GM21717 (cell line): ENCODE results near the gene TRIM62.

ENCODE experiments used
- ATAC-seq: cut with Tn5 transposase; IDR thresholded peaks from one replicate; pipeline ENCODE4 v1.9.1; 2021; ENCODE audit warnings: mild to moderate bottlenecking, moderate library complexity; ENCODE audit not compliant: unreplicated experiment

TRIM62 gene

GRCh38 chr1:33181921-33182341 is at the start of gene TRIM62:
TRIM62 (minus strand) TSS chr1:33182043; CDS start chr1:33181432, 611 bp downstream.
- no peak for ATAC-seq

DNA sequence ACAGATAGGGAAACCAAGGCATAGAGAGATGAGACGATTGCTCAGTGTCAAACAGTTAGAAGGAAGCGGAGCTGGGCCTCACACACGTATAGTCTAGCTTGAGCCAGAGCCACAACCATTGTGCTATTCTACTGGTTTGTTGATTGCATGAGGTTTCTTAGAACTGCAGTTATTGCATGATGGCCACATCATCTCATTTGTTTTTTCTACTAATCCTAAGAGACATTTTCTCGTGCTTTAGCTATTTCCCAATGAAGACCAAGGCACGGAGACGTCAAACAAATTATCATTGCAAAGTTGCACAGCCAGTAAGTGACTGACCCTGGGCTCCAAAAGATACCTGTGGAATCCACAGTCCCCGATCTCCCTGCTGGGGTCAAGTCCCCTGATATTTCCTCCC is 49.3 kb upstream of the TRIM62 start:
- ATAC-seq: no peak

GRCh38 chr1:33228935-33229487 is 47.2 kb upstream of the TRIM62 start:
- ATAC-seq: no peak

GRCh38 chr1:33225586-33225985 is 43.7 kb upstream of the TRIM62 start:
- ATAC-seq: no peak

DNA sequence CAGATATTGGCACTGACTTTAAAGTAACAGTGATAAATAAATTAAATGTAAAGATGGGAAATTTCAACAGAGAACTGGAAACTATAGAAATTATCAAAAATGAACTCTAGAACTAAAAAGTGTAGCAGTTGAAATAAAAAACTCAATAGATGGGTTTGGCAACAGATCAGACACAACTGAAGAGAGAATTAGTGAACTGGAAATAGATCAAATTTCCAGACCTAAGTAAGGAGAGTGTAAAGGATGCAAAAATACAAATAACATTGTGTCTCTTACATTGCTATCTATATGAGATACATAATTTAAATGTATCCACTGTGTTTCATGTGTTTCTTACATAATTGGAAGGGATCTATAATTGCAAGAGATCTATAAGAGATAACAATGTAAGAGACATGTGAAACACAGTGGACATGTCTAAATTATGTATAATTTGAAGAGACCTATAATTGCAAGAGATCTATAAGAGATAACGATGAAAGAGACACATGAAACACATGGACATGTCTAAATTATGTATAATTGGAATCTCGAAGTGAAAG is 42.4 kb upstream of the TRIM62 start:
- ATAC-seq: no peak

DNA sequence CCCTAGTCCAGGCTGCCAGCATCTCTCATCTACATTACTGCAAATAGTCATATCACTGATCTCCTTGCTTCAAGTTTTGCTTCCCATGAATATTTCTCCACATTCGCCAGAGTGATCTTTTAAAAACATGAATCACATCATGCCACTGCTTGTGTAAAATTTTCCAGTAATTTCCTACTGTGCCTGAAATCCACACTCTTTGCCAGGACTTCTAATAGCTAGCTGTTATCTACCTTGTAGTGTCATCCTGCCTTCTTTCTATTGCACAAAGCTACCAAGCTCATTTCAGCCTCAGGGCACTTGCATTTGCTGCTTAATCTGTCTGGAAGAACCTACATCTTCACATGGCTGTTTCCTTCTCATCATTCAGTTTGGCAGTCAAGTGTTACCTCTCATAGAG is 40.5 kb upstream of the TRIM62 start:
- ATAC-seq: no peak

GRCh38 chr1:33221385-33221758 is 39.5 kb upstream of the TRIM62 start:
- no peak for ATAC-seq

GRCh38 chr1:33220676-33221384 is 39.0 kb upstream of the TRIM62 start:
- ATAC-seq: no peak

GRCh38 chr1:33219886-33220661 is 38.2 kb upstream of the TRIM62 start:
- ATAC-seq: no peak

- no peak for ATAC-seq
Measured at GRCh38 chr1:33211972-33212371, 30.1 kb upstream of the TRIM62 start.

DNA sequence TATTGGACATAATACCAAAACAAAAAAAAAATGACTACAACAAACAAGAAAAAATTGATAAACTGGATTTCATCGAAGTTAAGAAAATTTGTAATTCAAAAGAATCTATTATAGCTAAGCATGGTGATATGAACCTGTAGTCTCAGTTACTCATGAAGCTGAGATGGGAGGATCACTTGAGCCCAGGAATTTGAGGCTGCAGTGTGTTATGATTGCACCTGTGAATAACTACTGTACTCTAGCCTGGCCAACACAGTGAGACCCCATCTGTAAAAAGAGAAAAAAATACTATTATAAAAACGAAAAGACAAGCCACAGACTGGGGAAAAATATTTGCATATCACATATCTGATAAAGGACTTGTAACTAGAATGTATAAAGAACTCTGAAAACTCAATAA is 24.5 kb upstream of the TRIM62 start:
- ATAC-seq: no peak

DNA sequence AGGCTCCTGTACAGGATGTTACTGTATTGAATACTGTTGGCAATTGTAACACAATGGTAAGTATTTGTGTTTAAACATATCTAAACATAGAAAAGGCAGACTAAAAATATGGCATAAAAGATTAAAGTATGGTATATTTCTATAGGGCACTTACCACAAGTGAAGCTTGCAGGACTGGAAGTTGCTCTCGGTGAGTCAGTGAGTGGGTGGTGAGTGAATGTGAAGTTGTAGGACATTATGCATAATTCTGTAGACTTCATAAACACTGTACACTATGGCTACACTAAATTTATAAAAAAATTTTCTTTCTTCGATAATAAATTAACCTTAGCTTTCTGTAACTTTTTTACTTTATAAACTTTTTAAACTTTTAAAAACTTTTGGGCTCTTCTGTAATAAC is 13.7 kb upstream of the TRIM62 start:
- ATAC-seq: no peak

DNA sequence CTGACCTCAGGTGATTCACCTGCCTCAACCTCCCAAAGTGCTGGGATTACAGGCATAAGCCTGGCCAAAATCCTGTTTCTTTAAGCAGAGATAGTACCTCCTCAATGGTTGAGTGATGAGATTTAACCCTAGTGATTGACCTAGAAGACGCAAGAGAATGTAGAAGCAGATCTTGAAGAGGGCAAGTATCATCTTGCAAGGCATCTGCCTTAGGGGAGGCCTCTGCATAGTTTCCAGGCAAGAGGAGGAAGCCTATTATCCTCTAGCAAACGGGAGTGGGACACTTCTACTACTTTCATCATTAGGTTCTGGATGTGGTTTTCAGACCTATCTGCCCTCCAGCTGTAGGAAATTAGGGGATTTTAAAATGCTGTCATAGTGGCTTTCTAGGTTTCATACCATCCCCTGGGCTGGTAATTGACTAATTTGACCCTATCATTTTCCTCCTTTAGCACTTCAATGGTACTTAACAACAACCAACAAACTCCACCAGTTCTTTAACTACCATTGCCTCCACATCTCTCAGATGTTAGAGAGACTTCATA is 10.0 kb upstream of the TRIM62 start:
- no peak for ATAC-seq

- no peak for ATAC-seq
Measured at GRCh38 chr1:33190701-33191100, 8.9 kb upstream of the TRIM62 start.

GRCh38 chr1:33188572-33189275 is 6.9 kb upstream of the TRIM62 start:
- no peak for ATAC-seq

DNA sequence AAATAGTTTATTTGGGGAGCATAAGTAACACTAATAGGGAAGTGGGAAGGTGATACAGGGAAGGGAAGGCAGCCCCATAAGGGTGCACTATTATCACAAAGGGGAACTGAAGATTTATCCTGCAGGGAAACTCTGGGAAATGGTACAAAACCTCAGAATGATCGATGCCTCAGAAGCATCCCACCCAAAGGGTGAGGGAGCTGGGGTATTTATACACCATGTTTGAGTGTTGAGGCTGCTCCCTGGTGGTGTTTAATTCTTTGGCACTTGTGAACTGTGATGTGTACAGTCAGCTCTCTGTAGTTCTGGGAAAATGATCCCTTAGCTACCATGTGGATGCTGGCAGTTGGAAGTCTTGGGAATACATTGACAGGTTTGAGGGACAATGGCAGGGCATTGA is 5.1 kb upstream of the TRIM62 start:
- ATAC-seq: no peak

GRCh38 chr1:33185541-33185940 is 3.7 kb upstream of the TRIM62 start:
- no peak for ATAC-seq

GRCh38 chr1:33183306-33183705 is 1.5 kb upstream of the TRIM62 start:
- no peak for ATAC-seq

GRCh38 chr1:33182896-33183295 is 1.1 kb upstream of the TRIM62 start:
- no peak for ATAC-seq

- no peak for ATAC-seq
Measured at GRCh38 chr1:33182401-33182841, 578 bp upstream of the TRIM62 start.
